Activated CD4-positive, alpha-beta T cell treated with anti-CD3 and anti-CD28 coated beads for 36 hours (primary cell): ENCODE measurements around the gene NPAS3. TPM values are rescaled to one million over a fixed set of nuclear protein-coding genes. Genes with fewer than 3 reads are reported as not detected.

ENCODE experiments used
- ATAC-seq: fragments of 200-7000 bp; cut with Tn5 transposase; one replicate; pipeline ENCODE4 v1.10.0; 2021; ENCODE audit warnings: mild to moderate bottlenecking, moderate library complexity
- CTCF ChIA-PET: fragments of 350-600 bp; sonication (Branson Sonifier 250); formaldehyde crosslinking; loops from one replicate; lab custom pipeline; 2021; ENCODE audit warnings: antibody characterized with exemption; lab: Charles Lee
- POLR2A ChIA-PET: fragments of 350-600 bp; sonication (Branson Sonifier 250); formaldehyde crosslinking; loops from one replicate; lab custom pipeline; 2021; ENCODE audit warnings: antibody characterized with exemption, inconsistent platforms; lab: Charles Lee
- DNase-seq: peaks from one replicate; pipeline ENCODE4 v3.0.0-alpha.2; 2020
- H3K27ac Mint-ChIP-seq: one replicate; pipeline ENCODE4 v1.8.0; 2021; ENCODE audit warnings: mixed read lengths
- H3K27me3 Mint-ChIP-seq: one replicate; pipeline ENCODE4 v1.8.0; 2021; ENCODE audit warnings: mixed read lengths
- H3K36me3 Mint-ChIP-seq: one replicate; pipeline ENCODE4 v1.8.0; 2021; ENCODE audit warnings: low read depth, mixed read lengths
- H3K4me1 Mint-ChIP-seq: one replicate; pipeline ENCODE4 v1.8.0; 2021; ENCODE audit warnings: mixed read lengths
- H3K4me3 Mint-ChIP-seq: one replicate; pipeline ENCODE4 v1.8.0; 2021; ENCODE audit warnings: mild to moderate bottlenecking, moderate library complexity, mixed read lengths
- H3K9me3 Mint-ChIP-seq: one replicate; pipeline ENCODE4 v1.8.0; 2021; ENCODE audit warnings: low read depth, mixed read lengths
- intact Hi-C, 2 experiments: fragments of 100-400 bp; cut with DNase I in 1 of 2; cut with micrococcal nuclease in 1 of 2; formaldehyde crosslinking; loops; one replicate each; pipeline versions ENCODE4 v1.14.2 to v1.15.1; 2022 to 2024; cut with DNase I, micrococcal nuclease
- total RNA-seq, 2 experiments: library from RNA; stranded (reverse); gene quantifications; one replicate each; pipeline ENCODE4 v1.2.3, GENCODE V29; 2021

The NPAS3 gene
- total RNA-seq, 2 experiments from 2014 or later: not detected

DNA sequence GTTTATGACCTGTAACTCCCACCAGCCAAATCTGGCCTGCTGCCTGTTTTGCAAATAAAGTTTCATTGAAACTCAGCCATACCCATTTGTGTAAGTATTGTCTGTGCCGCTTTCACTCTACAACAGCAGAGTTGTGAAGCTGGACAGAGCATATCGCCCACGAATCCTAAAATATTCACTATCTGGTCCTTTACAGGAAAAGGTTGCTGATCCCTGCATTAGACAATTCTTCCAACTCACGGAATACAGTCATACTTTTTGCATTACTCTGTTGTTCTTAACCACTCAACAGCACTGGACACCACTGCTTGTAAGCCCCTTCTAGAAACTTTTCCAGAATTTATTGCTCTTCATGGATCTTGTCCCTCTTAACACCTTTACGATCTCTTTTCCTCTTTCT is 576.8 kb downstream of the NPAS3 start:
- Mint-ChIP-seq H3K4me1 (no peaks in the 10 kb centered on the region), H3K27ac (no peak overlapping the region), H3K36me3 (no peaks in the 10 kb centered on the region), H3K27me3 (no peaks in the 10 kb centered on the region), H3K4me3 (no peak overlapping the region), H3K9me3 (no peaks in the 10 kb centered on the region)
- ChIA-PET POLR2A (no interaction called here), CTCF (interaction anchor here (0.5 to 0.6 kb wide), 2 partner anchors 556 to 826 kb away, joined by 3 read pairs; no protein-coding TSS in a partner anchor)
- no peak for DNase-seq
- intact Hi-C loops: no loop called here
- no peak for ATAC-seq

- no peak for ATAC-seq
- no peak overlapping the region for H3K27ac Mint-ChIP-seq
- H3K4me3 Mint-ChIP-seq: no peak overlapping the region
- no peaks in the 10 kb centered on the region for H3K4me1 Mint-ChIP-seq
- ChIA-PET CTCF (interaction anchor here (0.5 to 0.6 kb wide), 2 partner anchors 556 to 826 kb away, joined by 3 read pairs; no protein-coding TSS in a partner anchor), POLR2A (no interaction called here)
- intact Hi-C loops: no loop called here
- no peaks in the 10 kb centered on the region for H3K36me3 Mint-ChIP-seq
- DNase-seq: no peak
- no peaks in the 10 kb centered on the region for H3K9me3 Mint-ChIP-seq
- no peaks in the 10 kb centered on the region for H3K27me3 Mint-ChIP-seq
Observed at GRCh38 chr14:33515899-33516298, 577.2 kb downstream of the NPAS3 start.

- no peak for ATAC-seq
- no peak overlapping the region for H3K27ac Mint-ChIP-seq
- intact Hi-C loops: no loop called here
- POLR2A ChIA-PET: no interaction called here
- no peaks in the 10 kb centered on the region for H3K36me3 Mint-ChIP-seq
- H3K9me3 Mint-ChIP-seq: no peaks in the 10 kb centered on the region
- no peaks in the 10 kb centered on the region for H3K4me1 Mint-ChIP-seq
- no peak overlapping the region for H3K4me3 Mint-ChIP-seq
- H3K27me3 Mint-ChIP-seq: peaks cover 5% of the 10 kb centered on the region
- no peak for DNase-seq
- CTCF ChIA-PET: no interaction called here
Observed at GRCh38 chr14:33516898-33517436, 578.3 kb downstream of the NPAS3 start.

DNA sequence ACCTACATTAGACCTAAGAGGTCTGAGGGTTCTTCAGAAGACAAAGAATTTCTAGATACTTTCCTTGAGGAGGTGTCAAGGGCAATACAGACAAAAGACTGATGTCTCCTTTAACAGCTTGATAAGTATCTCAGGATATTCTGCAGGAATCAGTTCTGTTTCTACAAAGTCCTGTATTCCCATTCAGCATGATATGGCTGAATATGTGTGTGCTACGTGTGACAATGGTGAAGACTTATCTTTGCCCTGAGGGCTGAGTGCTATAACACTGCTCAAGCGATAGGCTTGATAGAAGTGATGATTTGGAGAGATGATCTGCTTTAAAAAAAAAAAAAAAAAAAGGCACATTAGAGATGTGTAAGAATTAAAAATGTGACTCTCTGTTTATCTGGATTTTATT is 582.5 kb downstream of the NPAS3 start:
- Mint-ChIP-seq H3K27me3 (peaks cover 8% of the 10 kb centered on the region), H3K27ac (no peak overlapping the region), H3K4me1 (no peaks in the 10 kb centered on the region), H3K9me3 (no peaks in the 10 kb centered on the region), H3K36me3 (no peaks in the 10 kb centered on the region), H3K4me3 (no peak overlapping the region)
- POLR2A ChIA-PET: no interaction called here
- DNase-seq (no peak), ATAC-seq (no peak)
- CTCF ChIA-PET: no interaction called here
- intact Hi-C loops: no loop called here

- Mint-ChIP-seq H3K4me1 (no peaks in the 10 kb centered on the region), H3K9me3 (no peaks in the 10 kb centered on the region), H3K4me3 (no peak overlapping the region), H3K36me3 (no peaks in the 10 kb centered on the region), H3K27me3 (peaks cover 10% of the 10 kb centered on the region), H3K27ac (no peak overlapping the region)
- ATAC-seq: no peak
- DNase-seq: no peak
- ChIA-PET POLR2A (no interaction called here), CTCF (no interaction called here)
- intact Hi-C loops: no loop called here
Observed at GRCh38 chr14:33524244-33524643, 585.6 kb downstream of the NPAS3 start.

GRCh38 chr14:33525626-33526025 is 586.9 kb downstream of the NPAS3 start:
- H3K36me3 Mint-ChIP-seq: no peaks in the 10 kb centered on the region
- H3K9me3 Mint-ChIP-seq: no peaks in the 10 kb centered on the region
- H3K4me3 Mint-ChIP-seq: no peak overlapping the region
- ATAC-seq: no peak
- peaks cover 10% of the 10 kb centered on the region for H3K27me3 Mint-ChIP-seq
- ChIA-PET POLR2A (no interaction called here), CTCF (no interaction called here)
- H3K27ac Mint-ChIP-seq: no peak overlapping the region
- DNase-seq: no peak
- intact Hi-C loops: no loop called here
- no peaks in the 10 kb centered on the region for H3K4me1 Mint-ChIP-seq

- POLR2A ChIA-PET: no interaction called here
- H3K9me3 Mint-ChIP-seq: no peaks in the 10 kb centered on the region
- H3K4me1 Mint-ChIP-seq: no peaks in the 10 kb centered on the region
- H3K36me3 Mint-ChIP-seq: no peaks in the 10 kb centered on the region
- no peak for ATAC-seq
- H3K4me3 Mint-ChIP-seq: no peak overlapping the region
- CTCF ChIA-PET: no interaction called here
- no peak overlapping the region for H3K27ac Mint-ChIP-seq
- no peak for DNase-seq
- peaks cover 5% of the 10 kb centered on the region for H3K27me3 Mint-ChIP-seq
- intact Hi-C loops: no loop called here
Observed at GRCh38 chr14:33527023-33527634, 588.5 kb downstream of the NPAS3 start.

DNA sequence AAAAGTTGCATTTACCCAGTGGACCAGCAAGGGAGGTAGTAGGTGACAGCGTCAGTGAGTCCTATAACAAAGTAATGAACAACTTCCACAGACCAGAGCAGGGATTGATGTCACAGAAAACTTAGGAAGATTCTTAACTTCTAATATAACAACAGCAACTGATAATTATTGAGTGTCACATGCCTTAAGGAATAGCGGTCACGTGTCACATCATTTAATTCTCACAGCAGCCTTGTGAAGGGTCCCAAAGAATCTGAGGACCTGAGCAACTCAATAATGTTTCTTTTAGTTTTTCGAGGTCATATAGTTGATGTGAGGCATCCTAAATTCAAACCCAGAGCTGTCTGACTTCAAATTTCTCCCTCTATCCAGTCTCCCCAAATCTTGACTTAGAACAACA is 590.0 kb downstream of the NPAS3 start:
- H3K36me3 Mint-ChIP-seq: no peaks in the 10 kb centered on the region
- ChIA-PET CTCF (interaction anchor here (0.5 kb wide), 1 partner anchor 62 kb away, joined by 4 read pairs; no protein-coding TSS in a partner anchor), POLR2A (no interaction called here)
- no peaks in the 10 kb centered on the region for H3K9me3 Mint-ChIP-seq
- intact Hi-C loops: no loop called here
- no peaks in the 10 kb centered on the region for H3K4me1 Mint-ChIP-seq
- no peak overlapping the region for H3K27ac Mint-ChIP-seq
- DNase-seq: no peak
- peaks cover 2% of the 10 kb centered on the region for H3K27me3 Mint-ChIP-seq
- no peak overlapping the region for H3K4me3 Mint-ChIP-seq
- ATAC-seq: no peak

- no peaks in the 10 kb centered on the region for H3K4me1 Mint-ChIP-seq
- H3K36me3 Mint-ChIP-seq: no peaks in the 10 kb centered on the region
- DNase-seq: no peak
- no peak overlapping the region for H3K4me3 Mint-ChIP-seq
- peaks cover 2% of the 10 kb centered on the region for H3K27me3 Mint-ChIP-seq
- no peaks in the 10 kb centered on the region for H3K9me3 Mint-ChIP-seq
- ATAC-seq: no peak
- H3K27ac Mint-ChIP-seq: no peak overlapping the region
- ChIA-PET CTCF (no interaction called here), POLR2A (no interaction called here)
- intact Hi-C loops: no loop called here
Observed at GRCh38 chr14:33529787-33530757, 591.4 kb downstream of the NPAS3 start.

GRCh38 chr14:33532553-33532952 is 593.9 kb downstream of the NPAS3 start:
- no peaks in the 10 kb centered on the region for H3K9me3 Mint-ChIP-seq
- no peak overlapping the region for H3K27ac Mint-ChIP-seq
- ATAC-seq: no peak
- H3K27me3 Mint-ChIP-seq: no peaks in the 10 kb centered on the region
- CTCF ChIA-PET: interaction anchor here (0.7 to 1.4 kb wide), 2 partner anchors 18 to 92 kb away, joined by 3 to 4 read pairs; no protein-coding TSS in a partner anchor
- intact Hi-C loops: no loop called here
- POLR2A ChIA-PET: no interaction called here
- no peak for DNase-seq
- H3K4me1 Mint-ChIP-seq: no peaks in the 10 kb centered on the region
- no peaks in the 10 kb centered on the region for H3K36me3 Mint-ChIP-seq
- no peak overlapping the region for H3K4me3 Mint-ChIP-seq

DNA sequence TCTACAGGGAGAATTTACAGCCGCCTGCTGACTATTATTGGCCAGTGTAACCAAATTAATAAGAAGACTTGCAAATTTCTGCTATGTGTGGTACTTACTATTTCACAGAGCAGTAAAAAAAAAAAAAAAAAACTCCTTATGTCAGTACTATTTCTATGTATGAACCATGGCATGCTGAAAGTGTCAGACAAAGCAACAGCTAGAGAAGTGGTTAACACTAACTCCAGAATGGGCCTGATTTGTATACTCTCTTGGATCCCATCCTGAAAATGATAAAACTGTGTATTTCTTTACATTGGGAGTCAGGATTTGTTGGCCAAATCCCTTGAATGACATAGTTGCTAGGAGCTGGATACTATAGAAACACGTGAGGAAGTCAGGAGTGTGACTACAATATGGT is 595.4 kb downstream of the NPAS3 start:
- Mint-ChIP-seq H3K27me3 (no peaks in the 10 kb centered on the region), H3K9me3 (no peaks in the 10 kb centered on the region), H3K27ac (no peak overlapping the region), H3K36me3 (no peaks in the 10 kb centered on the region), H3K4me3 (no peak overlapping the region), H3K4me1 (no peaks in the 10 kb centered on the region)
- CTCF ChIA-PET: no interaction called here
- POLR2A ChIA-PET: no interaction called here
- no peak for ATAC-seq
- intact Hi-C loops: no loop called here
- DNase-seq: no peak
